Measurements from ENCODE around the gene GOLGA6D. TPM values are rescaled to one million over a fixed set of nuclear protein-coding genes. Genes with fewer than 3 reads are reported as not detected.

GOLGA6D gene
- total RNA-seq, 4 donors from 2014 or later, result not detected

- Histone ChIP-seq H3K4me1 (peaks cover 13 to 18% of the 10 kb centered on the region in 2 donors), H3K4me3 (peak overlapping the region; percentile 74 to 89 (median 86)), H3K9me3 (no peaks in the 10 kb centered on the region), H3K27ac (peak overlapping the region; percentile 59 to 81 (median 72)), H3K36me3 (no peaks in the 10 kb centered on the region), H3K27me3 (no peaks in the 10 kb centered on the region)
- intact Hi-C loops (cut with DNase I; ENCODE audit: low total_unique reads), result loop anchor here (1.0 kb wide), 2 partner anchors 13 to 312 kb away; partner anchors contain the start of gene PPCDC
- TF ChIP-seq POLR2A (IDR thresholded peaks at IDR 0.05), result no peak
- TF ChIP-seq CTCF (IDR thresholded peaks at IDR 0.05 in 4 of 5, conservative IDR thresholded peaks at IDR 0.05 in 1 of 5), result no peak
- ATAC-seq, result no peak
- DNase-seq, result no peak
- in situ Hi-C loops (cut with MboI; ENCODE audit: low sequenced_read_pairs in 4 of 4), result no loop called here
Measured at GRCh38 chr15:75335313-75335704, 52.7 kb downstream of the GOLGA6D start.

- Histone ChIP-seq H3K9me3 (no peaks in the 10 kb centered on the region), H3K27me3 (no peaks in the 10 kb centered on the region), H3K27ac (peak within 1 kb of the TSS; percentile 59 to 81 (median 72)), H3K4me3 (peak within 1 kb of the TSS; percentile 74 to 89 (median 86)), H3K36me3 (no peaks in the 10 kb centered on the region), H3K4me1 (peaks cover 13 to 18% of the 10 kb centered on the region in 2 donors)
- ATAC-seq, result peak; percentile 93 to 97
- TF ChIP-seq POLR2A (IDR thresholded peaks at IDR 0.05) (no peak), CTCF (IDR thresholded peaks at IDR 0.05 in 4 of 5, conservative IDR thresholded peaks at IDR 0.05 in 1 of 5) (peak in 1 of 5 experiments; percentile 41)
- peak; percentile 92 to 95 for DNase-seq
- intact Hi-C loops (cut with DNase I; ENCODE audit: low total_unique reads), result loop anchor here (1.0 kb wide), 3 partner anchors 12 to 313 kb away; partner anchors contain the start of genes MAN2C1 and PPCDC
- in situ Hi-C loops (cut with MboI; ENCODE audit: low sequenced_read_pairs in 4 of 4), result no loop called here
Measured at GRCh38 chr15:75335705-75336355, 53.2 kb downstream of the GOLGA6D start, which contains the start of gene COMMD4. COMMD4 (plus strand) TSS chr15:75336063; CDS start chr15:75336090, 27 bp downstream.

- H3K4me1 ChIP-seq, result peaks cover 13 to 19% of the 10 kb centered on the region in 2 donors
- DNase-seq (no peak), ATAC-seq (no peak)
- no peaks in the 10 kb centered on the region for H3K36me3 ChIP-seq
- in situ Hi-C loops (cut with MboI; ENCODE audit: low sequenced_read_pairs in 4 of 4), result no loop called here
- no peak overlapping the region for H3K27ac ChIP-seq
- H3K4me3 ChIP-seq, result no peak overlapping the region
- TF ChIP-seq CTCF (IDR thresholded peaks at IDR 0.05 in 4 of 5, conservative IDR thresholded peaks at IDR 0.05 in 1 of 5), result no peak
- no peak for TF ChIP-seq POLR2A (IDR thresholded peaks at IDR 0.05)
- H3K9me3 ChIP-seq, result no peaks in the 10 kb centered on the region
- no peaks in the 10 kb centered on the region for H3K27me3 ChIP-seq
- intact Hi-C loops (cut with DNase I; ENCODE audit: low total_unique reads), result no loop called here
Measured at GRCh38 chr15:75338661-75339240, 56.1 kb downstream of the GOLGA6D start.

GRCh38 chr15:75339531-75340240, 57.1 kb downstream of the GOLGA6D start:
- intact Hi-C loops (cut with DNase I; ENCODE audit: low total_unique reads), result no loop called here
- TF ChIP-seq CTCF (IDR thresholded peaks at IDR 0.05 in 4 of 5, conservative IDR thresholded peaks at IDR 0.05 in 1 of 5) (no peak), POLR2A (IDR thresholded peaks at IDR 0.05) (no peak)
- ATAC-seq (no peak), DNase-seq (no peak)
- Histone ChIP-seq H3K27ac (no peak overlapping the region), H3K27me3 (no peaks in the 10 kb centered on the region), H3K4me1 (peaks cover 13 to 23% of the 10 kb centered on the region in 2 donors), H3K9me3 (no peaks in the 10 kb centered on the region), H3K36me3 (no peaks in the 10 kb centered on the region), H3K4me3 (no peak overlapping the region)
- in situ Hi-C loops (cut with MboI; ENCODE audit: low sequenced_read_pairs in 4 of 4), result no loop called here
